Measurements from ENCODE around the gene DST. TPM values are rescaled to one million over a fixed set of nuclear protein-coding genes. Genes with fewer than 3 reads are reported as not detected.

DST gene
- polyA plus RNA-seq, 1 of the 3 experiments (the other 2 are of a cell fraction): 64.3 TPM

GRCh38 chr6:56604186-56604585 lies 38.5 kb downstream of the DST start (continued):
- TF ChIP-seq REST (IDR thresholded peaks at IDR 0.05; ENCODE audit: low read depth, low read length) (no peak), USF2 (IDR thresholded peaks at IDR 0.05; ENCODE audit: borderline replicate concordance, low read depth, low read length) (no peak), USF1 (IDR thresholded peaks at IDR 0.05; ENCODE audit: borderline replicate concordance, low read depth) (no peak)

- Histone ChIP-seq H3K9ac (no peak overlapping the region), H3K4me1 (ENCODE audit: control insufficient read depth in 1 of 2, insufficient read depth in 2 of 2, low read depth in 1 of 2, low read length in 1 of 2) (peaks cover 0 to 5% of the 10 kb centered on the region in 2 experiments; a peak in 1 of 4 replicates), H3K9me3 (no peaks in the 10 kb centered on the region), H3F3A (replicated peaks; ENCODE audit: insufficient read depth) (peaks cover 31% of the 10 kb centered on the region), H3K27me3 (ENCODE audit: insufficient read depth) (no peaks in the 10 kb centered on the region), H4K20me1 (ENCODE audit: insufficient read depth) (no peaks in the 10 kb centered on the region), H3K79me2 (ENCODE audit: insufficient read depth) (no peaks in the 10 kb centered on the region), H3K4me2 (no peak overlapping the region), H3K9me2 (no peaks in the 10 kb centered on the region), H3K4me3 (ENCODE audit: low read depth in 2 of 2, low read length in 1 of 2) (no peak overlapping the region), H2AFZ (ENCODE audit: low read depth) (no peak overlapping the region), H3K27ac (ENCODE audit: low read depth in 2 of 2, low read length in 1 of 2) (no peak overlapping the region), H3K36me3 (replicated peaks in 1 of 2; ENCODE audit: control insufficient read depth in 1 of 2, insufficient read depth in 2 of 2, low read length in 1 of 2) (peaks cover 70 to 90% of the 10 kb centered on the region in 2 experiments)
- no peak for TF ChIP-seq RXRA (IDR thresholded peaks at IDR 0.05; ENCODE audit: borderline replicate concordance, low read depth)
- no peak for TF ChIP-seq EP300 (IDR thresholded peaks at IDR 0.05; ENCODE audit: borderline replicate concordance in 1 of 2, low read depth in 1 of 2, low read length in 1 of 2)
- no peak for TF ChIP-seq USF1 (IDR thresholded peaks at IDR 0.05; ENCODE audit: borderline replicate concordance, low read depth)
- TF ChIP-seq RFX5 (IDR thresholded peaks at IDR 0.05; ENCODE audit: low read length): no peak
- TF ChIP-seq EZH2phosphoT487 (IDR thresholded peaks at IDR 0.05; ENCODE audit: borderline replicate concordance, low read depth): no peak
- TF ChIP-seq GATA2 (CRISPR knock-in tag; IDR thresholded peaks at IDR 0.05): no peak
- ChIA-PET CTCF (no interaction called here), POLR2A (no interaction called here)
- WGBS (ENCODE audit: low lambda C conversion rate): 67% methylated on average over 2 of the region's 2 CpGs
- no peak for DNase-seq
Measured at GRCh38 chr6:56601390-56601789, 41.3 kb downstream of the DST start.

All from SK-N-SH (cell line).